ENCODE measurements around the gene WDR44.
"Not testable (repeated sequence)": the region's sequence is repeated elsewhere in the genome, so short reads cannot be mapped to it uniquely, and the experiment has no call there.

Gene WDR44

GRCh38 chrX:118480172-118480571 lies 134.3 kb downstream of the WDR44 start:
- no peak for DNase-seq (ENCODE audit: low read depth in 2 of 2)

- not testable (repeated sequence) for DNase-seq (ENCODE audit: low read depth in 2 of 2)
These were observed 136.5 kb downstream of the WDR44 start for GRCh38 chrX:118482384-118482783.

- no peak for DNase-seq (ENCODE audit: low read depth in 2 of 2)
These were observed 138.5 kb downstream of the WDR44 start for GRCh38 chrX:118484216-118484903.

- not testable (repeated sequence) for DNase-seq (ENCODE audit: low read depth in 2 of 2)
These were observed 140.8 kb downstream of the WDR44 start for GRCh38 chrX:118486693-118487092.

- DNase-seq (ENCODE audit: low read depth in 2 of 2) = no peak
These were observed 147.1 kb downstream of the WDR44 start for GRCh38 chrX:118493016-118493415.

GRCh38 chrX:118493653-118494297 lies 147.9 kb downstream of the WDR44 start:
- DNase-seq (ENCODE audit: low read depth in 2 of 2) = no peak

- peak; percentile 65 to 73 for DNase-seq (ENCODE audit: low read depth in 2 of 2)
These were observed 149.4 kb downstream of the WDR44 start, which contains the start of gene DOCK11 for GRCh38 chrX:118495061-118495921. Gene DOCK11, plus strand, starts transcription at chrX:118495815. Its CDS starts 157 bp downstream, at chrX:118495972.

GRCh38 chrX:118495958-118496762 lies 150.3 kb downstream of the WDR44 start:
- DNase-seq (ENCODE audit: low read depth in 2 of 2) = peak; percentile 37 to 53

- no peak for DNase-seq (ENCODE audit: low read depth in 2 of 2)
These were observed 150.8 kb downstream of the WDR44 start for GRCh38 chrX:118496763-118497079.

- DNase-seq (ENCODE audit: low read depth in 2 of 2) = no peak
These were observed 151.4 kb downstream of the WDR44 start for GRCh38 chrX:118497180-118497818.

GRCh38 chrX:118498351-118498750 lies 152.4 kb downstream of the WDR44 start:
- DNase-seq (ENCODE audit: low read depth in 2 of 2) = no peak

- no peak for DNase-seq (ENCODE audit: low read depth in 2 of 2)
These were observed 152.8 kb downstream of the WDR44 start for GRCh38 chrX:118498755-118499154.

- no peak for DNase-seq (ENCODE audit: low read depth in 2 of 2)
These were observed 153.4 kb downstream of the WDR44 start for GRCh38 chrX:118499295-118499694.
